ENCODE data around the gene CD47.
A peak's percentile ranks its signal among the peaks of the same experiment; 100 is the strongest.

The CD47 gene

DNA sequence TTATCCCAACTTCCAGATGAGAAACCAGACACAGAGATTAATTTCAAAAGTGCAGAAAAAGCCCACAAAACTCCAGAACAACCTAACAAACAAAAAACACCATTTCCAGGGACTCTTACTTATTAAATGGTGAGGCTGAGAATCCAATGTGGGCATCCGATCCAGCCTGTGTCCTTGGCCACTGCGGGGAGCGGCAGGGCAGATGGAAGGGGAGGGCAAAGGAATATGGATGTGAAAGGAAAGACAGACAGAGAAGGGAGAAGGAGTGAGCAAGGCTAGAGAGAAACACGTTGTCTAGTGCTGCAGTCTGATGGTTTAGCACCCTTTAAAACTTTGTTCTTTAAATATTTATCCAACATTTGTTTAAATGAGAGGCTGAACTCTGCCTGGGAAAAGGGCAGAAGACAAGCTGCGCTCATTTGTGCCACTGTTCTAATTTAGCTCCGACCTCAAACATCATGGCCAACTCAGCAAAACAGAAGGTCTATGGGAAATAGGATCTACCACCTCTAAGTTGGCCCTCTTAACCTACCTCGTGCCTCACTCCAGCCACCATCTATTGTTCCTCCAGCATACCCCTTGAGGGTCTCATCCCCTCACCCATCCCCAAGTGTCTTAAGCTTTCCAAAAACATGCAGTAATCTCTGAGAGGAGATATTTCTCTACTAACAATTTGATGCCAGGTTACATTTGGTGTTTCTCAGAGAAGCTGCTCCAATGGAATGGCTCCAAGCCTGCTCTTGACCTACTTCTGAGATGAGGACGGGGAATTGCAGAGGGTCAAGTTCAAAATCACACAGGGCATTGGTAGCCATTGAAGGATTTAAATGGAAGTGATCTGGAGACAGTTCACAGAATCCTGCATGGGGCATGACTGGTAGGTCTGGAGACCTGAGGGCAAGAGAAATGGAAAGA lies 77.4 kb downstream of the CD47 start:
- no peak for DNase-seq (ENCODE audit: low spot score)

DNA sequence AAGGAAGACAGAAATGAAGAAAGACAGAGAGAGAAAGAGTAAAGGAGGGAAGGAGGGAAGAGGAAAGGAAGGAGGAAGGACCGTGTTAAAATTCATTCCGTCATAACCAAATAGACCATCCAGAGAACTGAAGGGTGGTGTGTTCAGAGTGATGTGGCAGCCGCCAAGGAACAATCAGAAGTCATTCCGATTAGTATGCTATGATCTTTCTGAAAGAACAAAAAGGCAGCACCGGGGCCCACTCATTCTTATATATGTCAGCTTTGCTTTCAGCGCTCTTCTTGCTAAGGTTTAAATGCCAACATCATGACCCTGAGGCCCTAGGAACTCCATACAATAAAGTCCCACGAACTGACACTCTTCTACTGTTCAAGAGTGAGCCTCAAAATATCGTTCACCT lies 78.5 kb downstream of the CD47 start:
- no peak for DNase-seq (ENCODE audit: low spot score)

DNA sequence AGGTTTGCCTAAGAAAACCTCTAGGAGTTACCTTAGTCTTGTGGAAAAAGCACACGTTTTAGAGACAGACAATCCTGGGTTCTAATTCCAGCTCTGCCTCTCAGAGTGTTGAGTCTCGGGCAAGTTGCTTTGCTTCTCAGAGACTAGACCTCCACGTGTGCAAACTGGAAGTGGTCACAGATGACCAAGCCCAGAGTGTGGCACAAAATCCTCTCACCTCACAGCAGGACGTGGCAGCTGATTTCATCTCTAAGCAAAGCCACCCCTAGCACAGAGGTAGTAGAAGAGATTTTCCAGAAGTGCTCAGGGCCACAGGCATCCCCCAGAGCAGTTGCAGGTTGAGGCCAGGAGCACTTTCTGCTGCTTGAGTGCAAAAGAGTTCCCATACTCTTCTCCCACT lies 79.2 kb downstream of the CD47 start:
- DNase-seq (ENCODE audit: low spot score) = no peak

DNA sequence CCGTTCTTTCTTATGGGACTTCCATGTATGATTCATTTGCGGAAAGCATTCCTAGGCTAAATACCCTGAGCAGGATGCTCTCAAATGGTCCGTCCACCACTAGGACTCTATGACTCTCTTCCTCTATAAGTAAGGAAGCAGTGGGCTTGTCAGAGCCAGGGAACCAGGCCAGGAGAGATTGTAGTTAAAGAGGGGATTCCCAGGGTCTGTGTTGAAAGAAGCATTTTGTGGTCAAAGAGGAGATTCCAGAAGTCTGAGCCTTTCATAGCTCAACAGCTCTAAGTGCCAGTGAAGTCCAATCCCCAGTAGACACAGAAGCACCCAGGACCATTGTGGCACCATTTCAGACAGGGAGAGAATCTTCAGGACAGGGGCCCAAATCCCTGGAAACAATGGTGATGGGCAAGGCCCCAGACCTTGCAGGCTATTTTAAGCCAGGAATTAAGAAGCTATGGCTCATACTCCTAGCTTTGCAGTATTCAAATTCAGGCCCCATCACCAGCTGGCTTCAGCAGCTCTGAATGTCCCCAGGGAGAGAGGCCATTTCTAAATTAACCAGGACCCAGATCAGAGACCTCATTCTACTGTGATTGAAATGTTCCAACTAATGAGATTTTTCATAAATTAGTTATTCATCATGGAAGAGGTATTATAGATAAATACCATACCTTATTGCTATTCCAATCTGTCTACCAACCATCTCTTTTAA lies 81.7 kb downstream of the CD47 start:
- peak; percentile 11 for DNase-seq (ENCODE audit: low spot score)

DNA sequence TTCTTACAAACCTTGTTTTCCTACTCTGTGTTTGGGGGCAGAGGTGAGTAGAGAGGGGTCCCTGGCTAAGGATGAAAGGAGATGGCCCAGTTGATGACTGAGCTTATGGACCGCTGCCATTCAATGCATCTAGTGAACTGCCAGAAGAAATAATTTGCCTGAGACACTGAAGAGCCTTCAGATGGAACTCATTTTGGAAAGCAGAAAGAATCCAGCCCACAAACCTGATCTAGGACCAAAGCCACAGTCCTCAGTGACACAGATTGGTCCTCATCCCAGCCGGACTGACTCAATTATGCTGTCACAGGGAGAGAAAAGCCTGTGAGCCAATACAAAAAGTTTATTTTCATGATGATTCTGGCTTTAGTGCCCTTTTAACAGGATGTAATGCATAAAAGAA lies 82.7 kb downstream of the CD47 start:
- DNase-seq (ENCODE audit: low spot score) = no peak

DNA sequence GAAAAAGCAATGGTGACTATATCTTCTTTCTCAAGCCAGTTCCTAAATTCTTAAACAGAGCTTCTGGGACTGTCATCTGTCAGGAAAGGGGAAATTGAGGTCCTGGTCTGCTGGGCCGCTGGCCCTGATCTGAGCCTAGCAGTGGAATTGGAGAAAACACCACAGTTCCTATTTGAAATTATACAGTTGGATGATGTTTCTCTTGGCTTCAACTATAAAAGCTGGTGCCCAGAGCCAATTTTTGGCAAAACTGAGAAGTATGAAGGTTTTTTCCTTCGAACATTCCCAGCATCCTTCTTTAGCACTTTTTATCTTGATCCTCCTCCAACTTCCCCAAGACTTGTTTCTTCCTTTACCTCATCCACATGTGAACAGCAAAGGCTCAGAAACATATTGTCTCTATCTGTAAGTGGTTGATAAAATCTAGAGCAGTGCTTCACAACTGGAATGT lies 83.9 kb downstream of the CD47 start:
- DNase-seq (ENCODE audit: low spot score) = no peak

DNA sequence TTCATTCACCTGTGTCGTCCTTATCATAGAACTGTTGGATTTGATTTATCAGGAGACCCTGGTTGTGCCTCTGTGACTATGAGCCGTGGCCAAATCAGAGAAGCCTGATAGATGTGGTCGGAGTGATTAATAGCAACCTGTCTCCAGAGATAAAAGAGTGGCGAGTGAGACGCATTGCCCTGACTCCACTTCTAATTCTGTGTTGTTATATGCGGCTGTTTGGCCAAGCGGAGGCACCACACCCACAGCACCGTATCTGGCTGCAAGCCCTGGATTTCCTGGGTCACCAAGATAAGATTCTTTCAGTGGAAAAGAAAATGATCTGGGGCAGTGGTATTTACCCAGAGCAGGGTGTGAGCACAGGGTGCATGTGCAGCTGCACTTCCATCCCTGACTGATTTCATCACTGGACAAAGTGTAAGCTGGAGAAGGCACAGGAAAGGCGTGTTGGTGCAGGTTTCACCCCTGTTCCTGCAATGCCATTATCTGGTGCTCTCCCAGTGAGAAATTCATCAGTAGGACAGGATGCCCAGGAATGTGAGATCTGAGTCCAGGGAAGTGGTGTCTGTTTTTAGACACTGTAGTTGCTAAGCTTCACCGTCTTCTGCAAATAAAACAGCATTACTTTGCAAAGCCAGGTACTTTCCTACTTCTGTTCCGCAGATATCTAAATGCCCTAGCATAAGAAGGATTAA lies 84.6 kb downstream of the CD47 start:
- DNase-seq (ENCODE audit: low spot score) = no peak

DNA sequence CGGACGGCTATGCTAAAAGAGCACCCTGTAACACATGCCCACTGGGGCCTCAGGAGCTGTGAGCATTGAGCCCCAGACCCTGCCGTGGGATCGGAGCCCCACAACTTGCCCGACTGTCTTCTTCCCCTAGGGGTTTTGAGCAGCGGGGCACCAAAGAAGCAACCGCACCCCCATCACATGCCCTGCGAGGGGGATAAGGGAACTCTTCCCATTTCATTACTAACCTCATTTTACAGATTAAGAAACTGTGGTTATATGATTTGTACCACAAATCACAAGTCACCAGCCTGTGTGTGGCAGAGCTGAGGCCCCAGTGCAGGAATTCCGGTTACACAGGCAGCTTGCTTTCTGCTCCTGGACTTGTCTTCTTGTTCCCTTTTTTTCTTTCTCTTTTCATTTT lies 86.2 kb downstream of the CD47 start:
- DNase-seq (ENCODE audit: low spot score) = no peak

DNA sequence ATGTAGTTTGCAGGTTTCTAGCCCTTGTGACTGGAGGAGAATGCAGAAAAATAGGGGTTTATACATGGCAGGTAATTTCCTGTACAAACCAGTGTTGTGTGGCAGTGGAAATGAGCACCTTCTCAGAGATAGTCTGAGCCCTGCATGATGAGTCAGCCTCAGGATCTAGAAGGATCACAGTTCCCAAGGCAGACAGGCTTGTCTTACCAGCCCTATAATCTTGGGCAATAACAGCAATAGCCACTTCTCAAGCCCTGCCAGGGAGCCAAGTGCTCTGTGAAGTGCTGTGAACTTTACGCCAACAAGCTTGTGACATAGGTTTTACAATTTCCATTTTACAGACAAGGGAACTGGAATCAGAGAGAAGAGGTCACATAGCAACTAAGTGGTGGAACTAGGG lies 89.4 kb downstream of the CD47 start:
- DNase-seq (ENCODE audit: low spot score) = no peak

DNA sequence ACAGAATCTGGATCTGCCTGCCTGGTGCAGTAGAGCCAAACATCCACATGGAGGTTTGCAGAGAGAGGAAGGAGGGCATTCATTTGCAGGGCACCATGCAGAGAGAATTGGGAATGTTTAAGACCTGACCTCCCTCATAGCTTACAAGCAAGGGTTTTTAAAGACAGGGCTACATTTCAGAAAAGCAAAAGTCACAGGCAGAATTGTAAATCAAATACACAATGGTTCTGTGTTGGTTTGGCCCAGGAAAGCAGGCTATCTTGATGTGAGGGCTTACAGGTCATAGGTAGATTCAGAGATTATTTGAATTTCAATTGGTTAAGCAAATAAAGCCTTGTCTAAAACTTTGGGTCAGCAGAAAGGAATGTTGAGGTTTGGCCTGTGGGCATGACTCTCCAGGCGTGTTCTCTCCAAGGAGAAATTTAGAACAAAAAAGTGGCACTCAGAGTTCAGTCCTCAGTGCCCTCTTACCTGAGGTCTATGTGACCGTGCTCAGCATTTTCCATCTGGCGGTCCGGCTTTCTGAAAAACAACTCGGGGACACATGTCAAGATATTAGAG lies 91.5 kb downstream of the CD47 start:
- no peak for DNase-seq (ENCODE audit: low spot score)

DNA sequence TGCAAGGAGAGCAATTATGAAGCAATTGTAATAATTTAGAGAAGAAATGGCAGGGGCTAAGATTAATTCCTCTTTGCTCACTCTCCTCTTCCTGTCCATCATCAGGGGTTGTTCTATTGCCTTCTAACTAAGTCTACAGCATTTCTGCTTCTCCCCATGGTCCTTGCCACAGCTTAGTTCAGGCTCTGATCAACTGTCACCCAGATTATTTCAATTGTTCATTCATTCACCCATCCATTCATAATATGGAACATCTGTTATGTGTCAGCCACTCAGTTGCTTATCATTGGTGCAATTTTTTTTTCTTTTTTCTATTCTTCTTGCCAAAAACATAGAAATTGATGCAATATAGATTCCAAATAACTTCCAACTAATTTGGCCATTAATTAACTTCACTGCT lies 93.2 kb downstream of the CD47 start:
- no peak for DNase-seq (ENCODE audit: low spot score)

DNA sequence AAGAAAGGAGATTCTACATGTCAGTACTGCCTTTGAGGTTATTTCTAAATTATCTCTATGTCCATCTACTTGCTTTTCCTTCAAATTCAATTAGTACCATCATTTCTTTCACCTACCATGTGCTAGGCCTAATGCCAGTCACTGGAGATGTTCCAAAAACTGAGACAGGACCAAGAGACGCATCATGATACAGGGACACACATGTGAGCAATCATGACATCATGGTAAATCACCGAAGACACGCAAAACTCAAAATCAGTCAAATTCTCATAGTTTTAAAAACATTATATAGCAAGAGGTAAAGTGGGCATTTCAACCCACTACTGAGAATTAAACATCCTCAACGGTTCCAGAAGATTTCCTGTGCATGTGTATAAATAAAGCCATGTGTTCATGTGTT lies 95.0 kb downstream of the CD47 start:
- no peak for DNase-seq (ENCODE audit: low spot score)

DNA sequence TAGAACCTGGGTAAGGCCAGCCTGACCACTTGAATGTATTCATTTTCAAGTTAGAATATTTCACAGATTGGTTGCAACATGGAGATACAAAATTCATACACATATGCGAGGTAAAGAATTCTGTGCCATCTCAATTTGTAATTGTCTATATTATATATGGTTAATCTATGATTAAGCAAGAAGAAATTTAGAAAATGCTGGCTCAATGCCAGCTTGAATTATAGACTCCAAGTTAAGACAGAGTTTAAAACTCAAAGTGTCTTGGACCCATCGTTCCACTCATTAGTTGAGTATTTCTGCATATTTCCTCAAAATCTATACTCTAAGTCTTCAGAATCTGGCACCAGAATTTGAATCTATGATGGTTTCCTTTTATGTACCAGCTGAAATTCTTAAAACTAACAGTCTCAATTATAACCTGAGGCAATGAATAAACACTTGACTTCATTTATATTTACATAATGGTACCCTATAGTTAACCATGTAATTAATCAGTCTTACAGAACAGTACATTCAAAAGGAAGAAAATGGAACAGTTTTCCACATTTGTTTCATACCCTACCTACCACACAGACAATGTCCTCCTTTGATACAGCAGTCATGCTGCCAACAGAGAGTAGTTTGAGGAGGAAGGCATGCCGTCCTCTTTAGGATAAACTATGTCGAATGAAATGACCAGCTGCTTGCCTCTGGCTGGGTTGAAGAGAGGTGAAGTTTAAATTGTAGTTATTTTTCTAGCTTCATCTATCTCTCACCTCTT lies 95.7 kb downstream of the CD47 start:
- DNase-seq (ENCODE audit: low spot score) = no peak

DNA sequence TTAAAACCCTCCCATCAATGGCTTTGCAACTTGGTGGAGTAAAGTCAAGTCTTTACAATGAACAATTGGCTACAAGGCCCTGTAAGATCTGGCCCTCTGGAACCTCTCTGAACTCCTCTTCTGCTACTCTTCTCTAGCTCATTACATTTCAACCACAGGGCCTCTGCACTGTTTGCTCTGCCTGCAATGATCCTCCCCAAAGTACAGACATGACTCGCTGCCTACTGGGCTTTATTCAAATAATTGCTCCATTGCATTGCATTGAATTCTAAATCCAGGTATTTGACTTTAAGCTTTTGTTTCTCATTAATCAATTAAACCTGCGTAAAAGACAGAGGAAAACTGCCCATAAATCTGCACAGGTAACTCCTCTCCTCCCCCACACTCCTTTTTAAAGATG lies 96.7 kb downstream of the CD47 start:
- DNase-seq (ENCODE audit: low spot score) = no peak

DNA sequence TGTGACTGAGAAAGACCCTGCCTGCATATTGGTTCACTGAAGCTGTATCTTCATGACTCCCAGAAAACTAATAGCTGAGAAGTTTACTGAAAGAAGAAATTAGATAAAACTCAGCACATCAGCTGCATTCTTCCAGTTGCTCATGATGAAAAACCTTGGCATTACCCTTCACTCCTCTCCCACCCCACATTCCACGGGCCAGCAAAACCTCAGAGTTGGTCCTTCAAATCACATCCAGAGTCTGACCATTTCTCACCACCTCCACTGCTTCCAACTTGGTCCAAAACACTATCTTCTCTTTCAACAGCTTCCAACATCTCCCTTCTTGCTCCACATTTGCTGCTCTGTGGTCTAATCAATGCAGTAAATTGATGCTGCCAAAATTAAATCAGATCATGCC lies 97.1 kb downstream of the CD47 start:
- DNase-seq (ENCODE audit: low spot score) = no peak
